VCaP (cell line): ENCODE measurements around the gene KCNK4.

Experiments
- H3K27ac ChIP-seq: fragments of 450-650 bp; 2 replicates; pipeline ENCODE4 v1.5.1; 2017
- CTCF ChIP-seq: fragments of 450-650 bp; conservative IDR thresholded peaks from 2 replicates; pipeline ENCODE4 v1.5.1; 2017; ENCODE audit warnings: mild to moderate bottlenecking, moderate library complexity

KCNK4 gene

GRCh38 chr11:64291752-64292459 lies 804 bp downstream of the KCNK4 start:
- peak overlapping the region; percentile 36; the same call in 1 of the 2 replicates for H3K27ac ChIP-seq
- peak; percentile 33 for TF ChIP-seq CTCF

GRCh38 chr11:64292460-64293254 lies 1.6 kb downstream of the KCNK4 start:
- no peak for TF ChIP-seq CTCF
- no peak overlapping the region; the same call in 1 of the 2 replicates for H3K27ac ChIP-seq

GRCh38 chr11:64294774-64295173 lies 3.7 kb downstream of the KCNK4 start:
- H3K27ac ChIP-seq = no peak overlapping the region
- no peak for TF ChIP-seq CTCF

GRCh38 chr11:64295760-64296159 lies 4.7 kb downstream of the KCNK4 start:
- H3K27ac ChIP-seq = no peak overlapping the region
- no peak for TF ChIP-seq CTCF

- TF ChIP-seq CTCF = no peak
- H3K27ac ChIP-seq = no peak overlapping the region
These were observed 5.1 kb downstream of the KCNK4 start for GRCh38 chr11:64296236-64296635.

- no peak overlapping the region for H3K27ac ChIP-seq
- TF ChIP-seq CTCF = no peak
These were observed 6.0 kb downstream of the KCNK4 start for GRCh38 chr11:64296830-64297698.
